Panc1 (cell line): ENCODE results near the gene TBXAS1. TPM values are rescaled to one million over a fixed set of nuclear protein-coding genes. Genes with fewer than 3 reads are reported as not detected.

Experiments
- ATAC-seq: fragments of 200-7000 bp; cut with Tn5 transposase; 2 replicates; pipeline ENCODE4 v1.9.1; 2020; ENCODE audit warnings: mild to moderate bottlenecking, moderate library complexity
- BruUV-seq: library from RNA; stranded (reverse); fragments of 400-500 nt; replicated peaks from 2 replicates; lab custom pipeline; 2021; lab: Mats Ljungman, UMichigan
- CTCF ChIA-PET: fragments of 300-600 bp; sonication (Branson Sonifier 250); formaldehyde crosslinking; loops from one replicate; lab custom pipeline; 2022; ENCODE audit warnings: antibody characterized with exemption; lab: Charles Lee
- POLR2A ChIA-PET: fragments of 300-600 bp; sonication (Branson Sonifier 250); formaldehyde crosslinking; loops from one replicate; lab custom pipeline; 2022; ENCODE audit warnings: antibody characterized with exemption; lab: Charles Lee
- DNase-seq: peaks from one replicate; pipeline ENCODE4 v3.0.0-alpha.2; 2010; ENCODE audit warnings: low read depth, low spot score
- H3K27ac ChIP-seq: 2 replicates; pipeline ENCODE4 v1.5.1; 2011; ENCODE audit warnings: mild to moderate bottlenecking, low read length, inconsistent platforms
- H3K27me3 ChIP-seq: fragments of 200-500 bp; sonication (Bioruptor generic); 2 replicates; pipeline ENCODE4 v1.6.0; 2014; ENCODE audit warnings: low read length, inconsistent platforms; ENCODE audit not compliant: control insufficient read depth, insufficient read depth
- H3K36me3 ChIP-seq: fragments of 200-500 bp; sonication (Bioruptor generic); 2 replicates; pipeline ENCODE4 v1.5.1; 2014; ENCODE audit warnings: inconsistent platforms, mild to moderate bottlenecking, low read length, moderate library complexity; ENCODE audit not compliant: control insufficient read depth, insufficient read depth
- H3K4me1 ChIP-seq: 2 replicates; pipeline ENCODE4 v1.5.1; 2011; ENCODE audit warnings: inconsistent platforms, mild to moderate bottlenecking, low read length, moderate library complexity; ENCODE audit not compliant: control insufficient read depth, insufficient read depth
- H3K4me3 ChIP-seq, 2 experiments: 2 replicates each; pipeline ENCODE4 v1.5.1; 2011 to 2012; ENCODE audit warnings: low read depth in 2 of 2, low read length in 2 of 2, mild to moderate bottlenecking in 2 of 2, inconsistent platforms in 1 of 2, moderate library complexity in 1 of 2
- H3K9me3 ChIP-seq: fragments of 200-500 bp; sonication (Bioruptor generic); 2 replicates; pipeline ENCODE4 v1.5.1; 2014; ENCODE audit warnings: low read depth, mild to moderate bottlenecking, inconsistent platforms, low read length, moderate library complexity; ENCODE audit not compliant: control insufficient read depth, insufficient read depth
- CTCF ChIP-seq: fragments of 450-650 bp; IDR thresholded peaks from 2 replicates; pipeline ENCODE4 v1.5.1; 2017; ENCODE audit warnings: mild to moderate bottlenecking
- POLR2AphosphoS5 ChIP-seq: IDR thresholded peaks from 2 replicates; pipeline ENCODE4 v1.6.1; 2012; ENCODE audit warnings: mild to moderate bottlenecking, low read depth, low read length, moderate library complexity
- SIN3A ChIP-seq: IDR thresholded peaks from 2 replicates; pipeline ENCODE4 v1.6.1; 2012; ENCODE audit warnings: low read depth, mild to moderate bottlenecking, low read length, moderate library complexity, borderline replicate concordance; ENCODE audit not compliant: insufficient read depth
- TCF7L2 ChIP-seq: IDR thresholded peaks from 2 replicates; pipeline ENCODE4 v1.6.1; 2011; ENCODE audit warnings: mild to moderate bottlenecking, low read depth, low read length, inconsistent platforms
- in situ Hi-C: cut with HindIII; loops from 2 replicates; pipeline ENCODE4 v1.10.0; 2016; ENCODE audit warnings: low sequenced_read_pairs, low pct_unique_long_range_greater_than_20kb
- intact Hi-C: fragments of 100-400 bp; cut with micrococcal nuclease; formaldehyde crosslinking; loops from one replicate; pipeline ENCODE4 v1.10.0; 2022; ENCODE audit not compliant: unreplicated experiment
- total RNA-seq: library from RNA; stranded (reverse); gene quantifications from one replicate; pipeline ENCODE4 v1.2.1, GENCODE V29; 2021; ENCODE audit not compliant: unreplicated experiment
- TF ChIP-seq, protein P1 (sequence below), 2 experiments: IDR thresholded peaks; 2 replicates each; pipeline ENCODE4 v1.6.1; 2011 to 2012; ENCODE audit warnings: low read depth in 2 of 2, control low read depth in 1 of 2, low read length in 1 of 2, mild to moderate bottlenecking in 1 of 2, moderate library complexity in 1 of 2; ENCODE audit not compliant: insufficient read depth in 1 of 2

The TBXAS1 gene
- total RNA-seq, 1 experiment from 2014 or later = 4.4 TPM

DNA sequence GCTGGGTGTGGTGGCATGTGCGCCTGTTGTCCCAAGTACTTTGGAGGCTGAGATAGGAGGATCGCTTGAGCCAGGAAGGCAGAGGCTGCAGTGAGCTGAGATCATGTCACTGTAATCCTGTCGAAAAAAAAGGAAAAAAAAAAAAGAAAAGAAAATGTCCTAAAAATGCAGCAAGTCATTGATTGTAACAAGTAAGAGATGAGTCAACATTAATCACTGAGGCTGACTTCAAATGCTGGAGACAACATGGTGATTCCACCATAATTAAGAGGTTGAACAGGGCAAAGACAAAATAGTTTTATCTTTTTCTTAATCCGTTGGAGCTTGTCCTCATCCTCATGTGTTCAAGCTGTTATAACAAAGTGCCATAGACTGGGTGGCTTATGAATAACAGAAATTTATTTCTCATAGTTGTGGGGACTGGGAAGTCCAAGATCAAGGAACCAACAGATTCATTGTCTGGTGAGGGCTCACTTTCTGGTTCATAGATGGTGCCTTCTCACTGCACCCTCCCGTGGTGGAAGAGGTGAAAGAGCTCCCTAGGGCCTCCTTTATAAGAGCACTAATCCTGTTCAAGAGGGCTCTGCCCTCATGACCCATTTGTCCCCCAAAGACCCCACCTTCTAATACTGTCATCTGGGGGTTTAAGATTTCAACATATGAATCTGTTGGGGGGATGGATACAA, 60.3 kb downstream of the TBXAS1 start:
- in situ Hi-C loops (no loop called here), intact Hi-C loops (no loop called here)
- CTCF ChIA-PET = no interaction called here
- DNase-seq = no peak
- Histone ChIP-seq H3K9me3 (no peaks in the 10 kb centered on the region), H3K27ac (no peak overlapping the region), H3K4me3 (no peak overlapping the region), H3K27me3 (no peaks in the 10 kb centered on the region), H3K4me1 (no peaks in the 10 kb centered on the region), H3K36me3 (no peaks in the 10 kb centered on the region)
- TF ChIP-seq, protein P1, sequence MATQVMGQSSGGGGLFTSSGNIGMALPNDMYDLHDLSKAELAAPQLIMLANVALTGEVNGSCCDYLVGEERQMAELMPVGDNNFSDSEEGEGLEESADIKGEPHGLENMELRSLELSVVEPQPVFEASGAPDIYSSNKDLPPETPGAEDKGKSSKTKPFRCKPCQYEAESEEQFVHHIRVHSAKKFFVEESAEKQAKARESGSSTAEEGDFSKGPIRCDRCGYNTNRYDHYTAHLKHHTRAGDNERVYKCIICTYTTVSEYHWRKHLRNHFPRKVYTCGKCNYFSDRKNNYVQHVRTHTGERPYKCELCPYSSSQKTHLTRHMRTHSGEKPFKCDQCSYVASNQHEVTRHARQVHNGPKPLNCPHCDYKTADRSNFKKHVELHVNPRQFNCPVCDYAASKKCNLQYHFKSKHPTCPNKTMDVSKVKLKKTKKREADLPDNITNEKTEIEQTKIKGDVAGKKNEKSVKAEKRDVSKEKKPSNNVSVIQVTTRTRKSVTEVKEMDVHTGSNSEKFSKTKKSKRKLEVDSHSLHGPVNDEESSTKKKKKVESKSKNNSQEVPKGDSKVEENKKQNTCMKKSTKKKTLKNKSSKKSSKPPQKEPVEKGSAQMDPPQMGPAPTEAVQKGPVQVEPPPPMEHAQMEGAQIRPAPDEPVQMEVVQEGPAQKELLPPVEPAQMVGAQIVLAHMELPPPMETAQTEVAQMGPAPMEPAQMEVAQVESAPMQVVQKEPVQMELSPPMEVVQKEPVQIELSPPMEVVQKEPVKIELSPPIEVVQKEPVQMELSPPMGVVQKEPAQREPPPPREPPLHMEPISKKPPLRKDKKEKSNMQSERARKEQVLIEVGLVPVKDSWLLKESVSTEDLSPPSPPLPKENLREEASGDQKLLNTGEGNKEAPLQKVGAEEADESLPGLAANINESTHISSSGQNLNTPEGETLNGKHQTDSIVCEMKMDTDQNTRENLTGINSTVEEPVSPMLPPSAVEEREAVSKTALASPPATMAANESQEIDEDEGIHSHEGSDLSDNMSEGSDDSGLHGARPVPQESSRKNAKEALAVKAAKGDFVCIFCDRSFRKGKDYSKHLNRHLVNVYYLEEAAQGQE (IDR thresholded peaks at IDR 0.05; ENCODE audit: insufficient read depth in 1 of 2, low read depth in 2 of 2, low read length in 1 of 2) = no peak
- TF ChIP-seq SIN3A = no peak
- TF ChIP-seq POLR2AphosphoS5 = no peak
- no peak; the same call in 1 of the 2 replicates for TF ChIP-seq CTCF
- no peak for TF ChIP-seq TCF7L2
- no TSS peak for BruUV-seq
- POLR2A ChIA-PET = no interaction called here
- no peak for ATAC-seq

GRCh38 chr7:139893461-139893860, 64.4 kb downstream of the TBXAS1 start:
- ChIA-PET CTCF (no interaction called here), POLR2A (no interaction called here)
- H3K27me3 ChIP-seq = no peaks in the 10 kb centered on the region
- ATAC-seq (no peak), DNase-seq (no peak)
- in situ Hi-C loops = no loop called here
- intact Hi-C loops = no loop called here
- no TSS peak for BruUV-seq
- no peaks in the 10 kb centered on the region for H3K36me3 ChIP-seq
- H3K9me3 ChIP-seq = no peaks in the 10 kb centered on the region
- no peaks in the 10 kb centered on the region for H3K4me1 ChIP-seq
- TF ChIP-seq TCF7L2 (no peak), SIN3A (no peak), CTCF (no peak), POLR2AphosphoS5 (no peak)
- TF ChIP-seq, protein P1 (IDR thresholded peaks at IDR 0.05; ENCODE audit: insufficient read depth in 1 of 2, low read depth in 2 of 2, low read length in 1 of 2) = no peak
- H3K27ac ChIP-seq = no peak overlapping the region
- H3K4me3 ChIP-seq = no peak overlapping the region
